Epithelial cell of alveolus of lung (primary cell): ENCODE results near the gene KLHL20. TPM values are rescaled to one million over a fixed set of nuclear protein-coding genes. Genes with fewer than 3 reads are reported as not detected.

ENCODE experiments used
- total RNA-seq: library from RNA; depleted of rRNA; stranded (reverse); fragments of >200 nt; gene quantifications from 2 replicates; pipeline ENCODE4 v1.2.1, GENCODE V29; 2015

The KLHL20 gene, protein sequence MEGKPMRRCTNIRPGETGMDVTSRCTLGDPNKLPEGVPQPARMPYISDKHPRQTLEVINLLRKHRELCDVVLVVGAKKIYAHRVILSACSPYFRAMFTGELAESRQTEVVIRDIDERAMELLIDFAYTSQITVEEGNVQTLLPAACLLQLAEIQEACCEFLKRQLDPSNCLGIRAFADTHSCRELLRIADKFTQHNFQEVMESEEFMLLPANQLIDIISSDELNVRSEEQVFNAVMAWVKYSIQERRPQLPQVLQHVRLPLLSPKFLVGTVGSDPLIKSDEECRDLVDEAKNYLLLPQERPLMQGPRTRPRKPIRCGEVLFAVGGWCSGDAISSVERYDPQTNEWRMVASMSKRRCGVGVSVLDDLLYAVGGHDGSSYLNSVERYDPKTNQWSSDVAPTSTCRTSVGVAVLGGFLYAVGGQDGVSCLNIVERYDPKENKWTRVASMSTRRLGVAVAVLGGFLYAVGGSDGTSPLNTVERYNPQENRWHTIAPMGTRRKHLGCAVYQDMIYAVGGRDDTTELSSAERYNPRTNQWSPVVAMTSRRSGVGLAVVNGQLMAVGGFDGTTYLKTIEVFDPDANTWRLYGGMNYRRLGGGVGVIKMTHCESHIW
- 17.7 and 33.5 TPM in 2 replicates for total RNA-seq

DNA sequence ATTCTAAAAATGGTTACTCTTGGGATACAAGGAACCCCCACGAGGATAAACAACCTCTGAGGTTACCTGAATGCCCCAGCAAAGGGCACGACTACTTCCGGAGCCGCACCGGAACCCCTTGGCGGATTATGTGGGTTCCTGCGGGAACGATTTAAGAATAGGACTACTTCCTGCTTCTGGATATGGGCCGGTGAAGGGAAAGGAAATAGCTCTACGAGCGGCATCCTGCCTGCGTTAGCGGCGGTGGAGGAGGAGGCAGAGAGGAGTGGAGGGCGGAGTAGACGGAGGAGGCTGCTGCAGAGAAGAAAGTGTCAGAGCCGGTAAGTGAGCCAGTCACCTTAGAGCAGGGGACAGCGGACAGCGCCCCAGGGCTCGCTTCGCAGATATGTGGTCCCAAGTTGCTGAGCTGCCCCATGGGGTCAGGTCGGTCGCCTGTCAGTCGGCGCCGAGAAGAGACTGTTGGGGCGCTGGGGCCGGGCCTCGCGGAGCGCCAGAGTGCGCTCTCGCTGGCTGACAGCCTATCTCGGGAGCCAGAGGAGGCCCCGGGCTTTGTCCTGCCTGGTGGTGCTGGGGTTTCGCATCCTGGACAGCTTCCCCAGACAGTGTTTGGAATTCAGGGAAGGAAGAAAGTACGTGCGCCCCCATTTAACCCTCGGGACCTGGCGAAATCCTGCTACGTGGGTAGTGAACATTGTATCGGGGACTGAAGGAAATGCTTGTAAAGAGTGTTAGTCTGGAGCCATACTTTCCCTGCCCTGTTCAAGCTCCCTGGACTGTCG is at the start of gene KLHL20:
TSS of gene KLHL20 (plus strand) at position 223 of the 779 bp plus-strand sequence. CDS start 1,063 bp downstream, outside the sequence.

DNA sequence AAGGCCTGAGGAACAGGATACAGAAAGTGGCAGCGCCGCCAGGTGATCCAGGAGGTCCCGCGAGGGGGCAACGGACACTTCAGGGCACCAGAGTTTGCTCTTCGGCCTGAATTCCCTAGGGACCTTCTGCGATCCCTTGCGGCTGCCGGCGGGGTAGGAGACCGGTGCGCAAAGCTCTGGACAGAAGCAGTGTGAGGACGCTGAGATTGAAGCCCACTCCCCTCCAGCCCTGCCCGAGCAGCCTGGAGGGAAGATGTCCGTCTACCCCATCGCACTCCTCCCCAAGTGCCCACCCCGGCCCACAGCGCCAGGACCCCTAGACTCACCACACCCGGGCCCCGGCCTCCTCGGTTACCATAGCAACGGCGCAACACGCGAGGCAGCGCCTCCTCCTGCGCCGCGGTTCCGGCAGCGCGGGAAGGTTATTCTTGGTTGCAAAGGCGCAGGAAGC is 45.3 kb upstream of the KLHL20 start, which contains the start of gene ANKRD45:
TSS of gene ANKRD45 (minus strand) at position 361 of the 451 bp plus-strand sequence. CDS start 10,433 bp downstream, outside the sequence.

DNA sequence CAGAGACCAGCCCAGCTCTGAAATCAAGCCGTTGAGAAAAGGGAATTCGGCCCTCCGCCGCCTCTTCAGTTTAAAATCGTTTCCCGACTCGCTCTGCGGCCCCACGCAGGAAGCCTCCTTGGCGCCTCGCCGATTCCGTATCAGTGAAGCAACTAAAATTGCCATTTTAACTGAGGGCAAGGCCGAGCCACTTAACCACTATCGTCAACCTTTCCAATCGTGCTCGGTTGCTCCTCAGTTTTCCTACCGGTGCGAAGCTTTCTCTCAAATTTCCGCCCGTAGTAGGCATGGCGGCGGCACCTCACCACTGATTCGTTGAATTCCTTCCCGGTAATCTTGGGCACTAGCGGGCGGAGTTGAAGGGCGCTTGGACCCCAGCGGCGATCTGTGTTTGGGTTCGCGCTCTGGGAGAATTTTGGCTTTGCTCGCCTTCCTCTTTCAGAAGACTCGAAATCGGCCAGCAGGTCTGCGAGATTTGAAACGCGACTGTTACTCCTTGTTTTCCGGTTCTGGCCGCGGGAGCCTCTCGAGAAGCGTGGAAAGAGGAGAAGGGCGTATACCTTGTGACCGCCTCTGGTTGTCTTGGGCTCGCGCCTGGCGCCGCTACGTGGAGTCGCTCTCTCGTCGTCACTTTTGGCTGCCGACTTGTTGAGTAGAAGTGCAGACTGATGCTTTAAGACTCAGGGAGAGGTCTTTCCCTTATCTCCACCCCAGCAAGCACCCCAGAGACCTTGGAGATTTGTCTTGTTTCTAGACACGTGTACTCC is 109.7 kb downstream of the KLHL20 start, which contains the start of the genes CENPL and DARS2:
TSS of gene CENPL (minus strand) at position 569 of the 767 bp plus-strand sequence. CDS start 13,584 bp downstream, outside the sequence.
TSS of gene DARS2 (plus strand) at position 359 of the 767 bp plus-strand sequence. CDS start 557 bp downstream, outside the sequence.

Other genes with a start within 250 kb of the KLHL20 start
- gene PRDX6, start 237.6 kb upstream of the KLHL20 start, total RNA-seq = 275 and 449 TPM in 2 replicates
- gene SLC9C2, start 111.9 kb upstream of the KLHL20 start, total RNA-seq = not detected in 2 replicates
- gene TEX50, start 79.6 kb upstream of the KLHL20 start, total RNA-seq = not detected in 2 replicates
- gene ANKRD45, start 45.1 kb upstream of the KLHL20 start, total RNA-seq = 0.52 and 0.64 TPM in 2 replicates
- gene DARS2, start 109.7 kb downstream of the KLHL20 start, total RNA-seq = 14.1 and 18.7 TPM in 2 replicates
- gene CENPL, start 109.9 kb downstream of the KLHL20 start, total RNA-seq = 6.5 and 15.3 TPM in 2 replicates
- gene GAS5, start 153.0 kb downstream of the KLHL20 start, total RNA-seq = 536 and 1,025 TPM in 2 replicates
- 2.5 and 3.8 TPM in 2 replicates for gene ZBTB37, start 153.4 kb downstream of the KLHL20 start, total RNA-seq
- gene SERPINC1, start 202.3 kb downstream of the KLHL20 start, total RNA-seq = 0.13 TPM in 1 of 2 replicates, not detected in the other